MCF 10A (cell line): ENCODE data around the gene PTPRN2. TPM values are rescaled to one million over a fixed set of nuclear protein-coding genes. Genes with fewer than 3 reads are reported as not detected.

Experiments
- BruUV-seq: library from RNA; stranded (reverse); fragments of 400-500 nt; replicated peaks from 2 replicates; lab custom pipeline; 2021; lab: Mats Ljungman, UMichigan
- CTCF ChIA-PET: fragments of 300-600 bp; sonication (Branson Sonifier 250); formaldehyde crosslinking; extraction: SDS; loops from one replicate; lab custom pipeline; 2021; ENCODE audit warnings: antibody characterized with exemption, inconsistent platforms; lab: Yijun Ruan, JAX
- POLR2A ChIA-PET: fragments of 300-600, 350-650 bp; sonication (Branson Sonifier 250); formaldehyde crosslinking; extraction: SDS; loops from one replicate; lab custom pipeline; 2020; ENCODE audit warnings: antibody characterized with exemption, inconsistent platforms; lab: Yijun Ruan, JAX
- DNase-seq: peaks from one replicate; pipeline ENCODE4 v3.0.0-alpha.2; 2018; ENCODE audit not compliant: unreplicated experiment
- H3K27ac Mint-ChIP-seq: one replicate; pipeline ENCODE4 v1.8.0; 2022; ENCODE audit warnings: mild to moderate bottlenecking, low read depth, mixed read lengths; ENCODE audit not compliant: unreplicated experiment
- H3K27me3 Mint-ChIP-seq: one replicate; pipeline ENCODE4 v1.8.0; 2022; ENCODE audit warnings: mixed read lengths; ENCODE audit not compliant: insufficient read depth, unreplicated experiment
- H3K36me3 Mint-ChIP-seq: one replicate; pipeline ENCODE4 v1.8.0; 2022; ENCODE audit warnings: mild to moderate bottlenecking, moderate library complexity, mixed read lengths; ENCODE audit not compliant: insufficient read depth, unreplicated experiment
- H3K4me1 Mint-ChIP-seq: one replicate; pipeline ENCODE4 v1.8.0; 2022; ENCODE audit warnings: mixed read lengths; ENCODE audit not compliant: insufficient read depth, unreplicated experiment
- H3K4me3 Mint-ChIP-seq: one replicate; pipeline ENCODE4 v1.8.0; 2022; ENCODE audit warnings: mild to moderate bottlenecking, moderate library complexity, mixed read lengths; ENCODE audit not compliant: unreplicated experiment
- H3K9me3 Mint-ChIP-seq: one replicate; pipeline ENCODE4 v1.8.0; 2022; ENCODE audit warnings: mixed read lengths; ENCODE audit not compliant: unreplicated experiment
- CTCF ChIP-seq: fragments of 200-600 bp; IDR thresholded peaks from one replicate; pipeline ENCODE4 v1.8.0; 2022; ENCODE audit warnings: antibody characterized with exemption, mild to moderate bottlenecking; ENCODE audit not compliant: unreplicated experiment
- intact Hi-C: fragments of 100-400 bp; cut with micrococcal nuclease; formaldehyde crosslinking; loops from 2 replicates; pipeline ENCODE4 v1.14.1; 2022
- total RNA-seq: library from RNA; stranded (reverse); gene quantifications from 2 replicates; pipeline ENCODE4 v1.2.3, GENCODE V29; 2022

Gene PTPRN2
- total RNA-seq, 1 experiment from 2014 or later, result 4.5 TPM

- no peak for DNase-seq
- no peak for TF ChIP-seq CTCF
- Mint-ChIP-seq H3K4me3 (no peak overlapping the region), H3K4me1 (no peaks in the 10 kb centered on the region), H3K9me3 (no peaks in the 10 kb centered on the region), H3K36me3 (no peaks in the 10 kb centered on the region), H3K27me3 (no peaks in the 10 kb centered on the region), H3K27ac (no peak overlapping the region)
- CTCF ChIA-PET, result no interaction called here
- intact Hi-C loops, result no loop called here
- no TSS peak for BruUV-seq
- POLR2A ChIA-PET, result interaction anchor here (0.6 kb wide), 1 partner anchor 60 kb away, joined by 6 read pairs; no protein-coding TSS in a partner anchor
Observed at GRCh38 chr7:158005531-158005930, 582.1 kb downstream of the PTPRN2 start.

GRCh38 chr7:158004123-158004490 lies 583.5 kb downstream of the PTPRN2 start:
- ChIA-PET CTCF (interaction anchor here (0.8 kb wide), 1 partner anchor 399 kb away, joined by 4 read pairs; no protein-coding TSS in a partner anchor), POLR2A (no interaction called here)
- Mint-ChIP-seq H3K4me3 (no peak overlapping the region), H3K36me3 (peaks cover 5% of the 10 kb centered on the region), H3K4me1 (no peaks in the 10 kb centered on the region), H3K9me3 (no peaks in the 10 kb centered on the region), H3K27me3 (no peaks in the 10 kb centered on the region), H3K27ac (no peak overlapping the region)
- intact Hi-C loops, result no loop called here
- TF ChIP-seq CTCF, result no peak
- no TSS peak for BruUV-seq
- DNase-seq, result no peak

GRCh38 chr7:158003441-158004122 lies 584.0 kb downstream of the PTPRN2 start:
- no peaks in the 10 kb centered on the region for H3K27me3 Mint-ChIP-seq
- no peak overlapping the region for H3K27ac Mint-ChIP-seq
- CTCF ChIA-PET, result interaction anchor here (0.8 kb wide), 1 partner anchor 400 kb away, joined by 4 read pairs; no protein-coding TSS in a partner anchor
- no TSS peak for BruUV-seq
- no peaks in the 10 kb centered on the region for H3K9me3 Mint-ChIP-seq
- intact Hi-C loops, result no loop called here
- H3K4me3 Mint-ChIP-seq, result no peak overlapping the region
- H3K4me1 Mint-ChIP-seq, result no peaks in the 10 kb centered on the region
- peaks cover 7% of the 10 kb centered on the region for H3K36me3 Mint-ChIP-seq
- POLR2A ChIA-PET, result no interaction called here
- no peak for DNase-seq
- no peak for TF ChIP-seq CTCF

- TF ChIP-seq CTCF, result no peak
- BruUV-seq, result no TSS peak
- no peak for DNase-seq
- no peak overlapping the region for H3K27ac Mint-ChIP-seq
- intact Hi-C loops, result no loop called here
- H3K27me3 Mint-ChIP-seq, result no peaks in the 10 kb centered on the region
- peaks cover 7% of the 10 kb centered on the region for H3K36me3 Mint-ChIP-seq
- ChIA-PET POLR2A (no interaction called here), CTCF (interaction anchor here (0.6 kb wide), 1 partner anchor 426 kb away, joined by 5 read pairs; no protein-coding TSS in a partner anchor)
- no peak overlapping the region for H3K4me3 Mint-ChIP-seq
- H3K4me1 Mint-ChIP-seq, result no peaks in the 10 kb centered on the region
- no peaks in the 10 kb centered on the region for H3K9me3 Mint-ChIP-seq
Observed at GRCh38 chr7:158002486-158003080, 585.0 kb downstream of the PTPRN2 start.
